Gastroesophageal sphincter (tissue), 3 donors: ENCODE data around the gene LEKR1.

ENCODE experiments used
- CTCF ChIP-seq, 4 experiments: fragments of 200-600 bp in 2 of 4; fragments of 450-650 bp in 2 of 4; sonication (generic) in 1 of 4; IDR thresholded peaks; one replicate each; pipeline ENCODE4 v1.5.1; 2017 to 2019; ENCODE audit warnings: antibody characterized with exemption in 4 of 4, mild to moderate bottlenecking in 2 of 4, moderate library complexity in 2 of 4
- POLR2AphosphoS5 ChIP-seq: sonication (generic); formaldehyde crosslinking; IDR thresholded peaks from one replicate; pipeline ENCODE4 v1.6.1; 2017; ENCODE audit warnings: antibody characterized with exemption

- no peak for TF ChIP-seq POLR2AphosphoS5
- TF ChIP-seq CTCF (IDR thresholded peaks at IDR 0.05) = no peak
These were observed 247.7 kb downstream of the LEKR1 start for GRCh38 chr3:157073810-157074209.
